ENCODE measurements around the gene ATP2A1. TPM values are rescaled to one million over a fixed set of nuclear protein-coding genes. Genes with fewer than 3 reads are reported as not detected.

The ATP2A1 gene
- total and polyA plus RNA-seq, 2 of the 4 experiments (the other 2 are of a cell fraction) = under 0.01 to 0.63 TPM

- no peak overlapping the region for H2BK20ac ChIP-seq (ENCODE audit: low read depth, low read length)
- 66% methylated on average over 15 of the region's 32 CpGs; no CpG with 5 or more reads in 1 of the 2 experiments for WGBS, 2 experiments (ENCODE audit: extremely low coverage in 2 of 2, insufficient read length in 1 of 2)
- ChIA-PET POLR2A (ENCODE audit: unreplicated experiment) (no interaction called here), CTCF (no interaction called here)
- no peak overlapping the region for H3K27ac ChIP-seq (ENCODE audit: insufficient read depth, low read length)
- peaks cover 5% of the 10 kb centered on the region; the same call in 1 of the 2 replicates for H3K4me1 ChIP-seq (ENCODE audit: control insufficient read depth, insufficient read depth, low read length)
- H3K36me3 ChIP-seq (ENCODE audit: control insufficient read depth, insufficient read depth, low read length) = peaks cover 30% of the 10 kb centered on the region
- no peak overlapping the region for H4K5ac ChIP-seq (ENCODE audit: low read depth, low read length)
- H2AFZ ChIP-seq (replicated peaks; ENCODE audit: low read length, poor library complexity) = no peak overlapping the region
- no peak overlapping the region for H2BK120ac ChIP-seq (ENCODE audit: low read depth, low read length)
- no peak overlapping the region for H3K23ac ChIP-seq (ENCODE audit: low read depth, low read length)
- H3K4ac ChIP-seq (ENCODE audit: low read depth, low read length) = no peak overlapping the region
- no peak overlapping the region; the same call in 1 of the 2 replicates for H2AK5ac ChIP-seq (ENCODE audit: low read depth, low read length)
- no peak for TF ChIP-seq BHLHE40 (IDR thresholded peaks at IDR 0.05; ENCODE audit: low read depth, low read length)
- no peak for TF ChIP-seq FOS (IDR thresholded peaks at IDR 0.05; ENCODE audit: low read depth, low read length)
- no peak for TF ChIP-seq NFE2L2 (IDR thresholded peaks at IDR 0.05; ENCODE audit: low read depth, low read length)
- no peak for TF ChIP-seq CTCF (conservative IDR thresholded peaks at IDR 0.05; ENCODE audit: low read depth, low read length)
- TF ChIP-seq RAD21 (IDR thresholded peaks at IDR 0.05; ENCODE audit: low read length) = no peak
- TF ChIP-seq CEBPB (IDR thresholded peaks at IDR 0.05; ENCODE audit: low read depth, low read length) = no peak
- no peak for TF ChIP-seq RCOR1 (IDR thresholded peaks at IDR 0.05; ENCODE audit: insufficient replicate concordance, low read length)
- TF ChIP-seq ELK1 (IDR thresholded peaks at IDR 0.05; ENCODE audit: borderline replicate concordance, low read depth, low read length) = no peak
- no peak for TF ChIP-seq CHD1 (IDR thresholded peaks at IDR 0.05; ENCODE audit: low read depth, low read length)
- TF ChIP-seq SMC3 (IDR thresholded peaks at IDR 0.05; ENCODE audit: low read depth, low read length) = no peak
- TF ChIP-seq POLR2A (IDR thresholded peaks at IDR 0.05; ENCODE audit: low read depth, low read length) = no peak
- no peak for TF ChIP-seq MAZ (IDR thresholded peaks at IDR 0.05; ENCODE audit: borderline replicate concordance, low read depth, low read length)
- no peak for TF ChIP-seq MXI1 (IDR thresholded peaks at IDR 0.05; ENCODE audit: borderline replicate concordance, low read depth, low read length)
- no peak for TF ChIP-seq MAFK (IDR thresholded peaks at IDR 0.05; ENCODE audit: low read depth, low read length)
- no peak for TF ChIP-seq USF2 (IDR thresholded peaks at IDR 0.05; ENCODE audit: low read depth, low read length)
- no peak for TF ChIP-seq RFX5 (IDR thresholded peaks at IDR 0.05; ENCODE audit: low read depth, low read length)
- H3K4me2 ChIP-seq (ENCODE audit: low read depth, low read length) = no peak overlapping the region
- ATAC-seq (ENCODE audit: low read depth) (no peak), DNase-seq (no peak)
- peaks cover 22 to 58% of the 10 kb centered on the region in 2 experiments for H3K79me1 ChIP-seq (ENCODE audit: low read depth in 1 of 2, low read length in 2 of 2)
- no peaks in the 10 kb centered on the region for H3K27me3 ChIP-seq (ENCODE audit: control insufficient read depth, insufficient read depth, low read length)
- intact Hi-C loops (cut with micrococcal nuclease) = no loop called here
- in situ Hi-C loops (cut with MboI; ENCODE audit: low sequenced_read_pairs) = no loop called here
- H2AK9ac ChIP-seq (replicated peaks; ENCODE audit: low read depth, low read length, poor library complexity) = no peak overlapping the region
- no peak overlapping the region for H3K9ac ChIP-seq (ENCODE audit: low read depth, low read length)
- no peak overlapping the region for H3K56ac ChIP-seq (ENCODE audit: extremely low read depth, insufficient read depth, low read length)
- no TSS peak for BruUV-seq (replicated peaks)
- H4K8ac ChIP-seq (ENCODE audit: low read depth in 2 of 2, low read length in 2 of 2) = no peak overlapping the region
- H3K4me3 ChIP-seq (ENCODE audit: insufficient read depth, low read depth, low read length) = no peak overlapping the region
- no peak overlapping the region for H3K14ac ChIP-seq (replicated peaks; ENCODE audit: low read depth, low read length)
- H3K9me1 ChIP-seq (ENCODE audit: insufficient read depth, low read length) = peaks cover 8% of the 10 kb centered on the region; the same call in 1 of the 2 replicates
- no peak overlapping the region for H4K91ac ChIP-seq (ENCODE audit: insufficient read depth, low read depth, low read length)
- dilution Hi-C loops (cut with HindIII; ENCODE audit: low sequenced_read_pairs, unreplicated experiment) = no loop called here
- H4K20me1 ChIP-seq (ENCODE audit: insufficient read depth, low read length) = peaks cover 12% of the 10 kb centered on the region
- H3K18ac ChIP-seq (ENCODE audit: low read depth, low read length) = no peak overlapping the region
- H2BK5ac ChIP-seq (ENCODE audit: low read depth, low read length, poor library complexity, severe bottlenecking) = no peak overlapping the region
- no peaks in the 10 kb centered on the region for H3K9me3 ChIP-seq (ENCODE audit: control insufficient read depth, insufficient read depth, low read length)
- H2BK15ac ChIP-seq (ENCODE audit: low read depth, low read length) = no peak overlapping the region
Observed at GRCh38 chr16:28865722-28866453, 12.4 kb upstream of the ATP2A1 start.
